H9 (cell line): ENCODE data around the gene CLDN16. TPM values are rescaled to one million over a fixed set of nuclear protein-coding genes. Genes with fewer than 3 reads are reported as not detected.

Source experiments
- DNase-seq: peaks from one replicate; pipeline ENCODE4 v3.0.0-alpha.2; 2017
- H2AFZ ChIP-seq: one replicate; pipeline ENCODE4 v1.6.1; 2013; ENCODE audit warnings: mild to moderate bottlenecking, low read length, control low read depth, moderate library complexity
- H2AK5ac ChIP-seq: 2 replicates; pipeline ENCODE4 v1.6.1; 2013; ENCODE audit warnings: low read length, control low read depth, mixed read lengths; ENCODE audit not compliant: insufficient read length
- H2BK120ac ChIP-seq: one replicate; pipeline ENCODE4 v1.6.1; 2013; ENCODE audit warnings: low read depth, mild to moderate bottlenecking, low read length, control low read depth, inconsistent platforms; ENCODE audit not compliant: poor library complexity, severe bottlenecking
- H2BK12ac ChIP-seq: 2 replicates; pipeline ENCODE4 v1.6.1; 2013; ENCODE audit warnings: low read length, control low read depth, mixed read lengths, low read depth; ENCODE audit not compliant: insufficient read length
- H2BK15ac ChIP-seq: 2 replicates; pipeline ENCODE4 v1.6.1; 2013; ENCODE audit warnings: low read depth, low read length, control low read depth
- H2BK20ac ChIP-seq: one replicate; pipeline ENCODE4 v1.6.1; 2013; ENCODE audit warnings: low read depth, mild to moderate bottlenecking, low read length, control low read depth, inconsistent platforms; ENCODE audit not compliant: poor library complexity, severe bottlenecking
- H2BK5ac ChIP-seq: 2 replicates; pipeline ENCODE4 v1.6.1; 2013; ENCODE audit warnings: low read length, control low read depth, mixed read lengths; ENCODE audit not compliant: insufficient read length
- H3K14ac ChIP-seq: 2 replicates; pipeline ENCODE4 v1.6.1; 2013; ENCODE audit warnings: low read length, control low read depth; ENCODE audit not compliant: insufficient read depth
- H3K18ac ChIP-seq: 2 replicates; pipeline ENCODE4 v1.6.1; 2013; ENCODE audit warnings: low read depth, mild to moderate bottlenecking, mixed read lengths, low read length, control low read depth; ENCODE audit not compliant: insufficient read length
- H3K23ac ChIP-seq: 2 replicates; pipeline ENCODE4 v1.6.1; 2013; ENCODE audit warnings: low read length, control low read depth, mixed read lengths, low read depth; ENCODE audit not compliant: insufficient read length
- H3K23me2 ChIP-seq: 2 replicates; pipeline ENCODE4 v1.6.1; 2013; ENCODE audit warnings: low read depth, mild to moderate bottlenecking, mixed read lengths, low read length, control low read depth; ENCODE audit not compliant: insufficient read length, poor library complexity, severe bottlenecking
- H3K27ac ChIP-seq: 2 replicates; pipeline ENCODE4 v1.5.1; 2013; ENCODE audit warnings: low read length, control low read depth, mixed read lengths, low read depth; ENCODE audit not compliant: insufficient read length
- H3K27me3 ChIP-seq: 2 replicates; pipeline ENCODE4 v1.6.1; 2013; ENCODE audit warnings: low read length, control low read depth, inconsistent platforms; ENCODE audit not compliant: insufficient read depth
- H3K4ac ChIP-seq: 2 replicates; pipeline ENCODE4 v1.6.1; 2013; ENCODE audit warnings: low read depth, mild to moderate bottlenecking, control low read depth, inconsistent platforms, low read length, moderate library complexity
- H3K4me1 ChIP-seq: 2 replicates; pipeline ENCODE4 v1.6.1; 2013; ENCODE audit warnings: low read length, control low read depth, inconsistent platforms; ENCODE audit not compliant: insufficient read depth
- H3K4me2 ChIP-seq: 2 replicates; pipeline ENCODE4 v1.6.1; 2013; ENCODE audit warnings: low read length, control low read depth, mixed read lengths; ENCODE audit not compliant: insufficient read length, insufficient read depth
- H3K56ac ChIP-seq: 2 replicates; pipeline ENCODE4 v1.6.1; 2013; ENCODE audit warnings: low read depth, mild to moderate bottlenecking, mixed read lengths, low read length, control low read depth; ENCODE audit not compliant: insufficient read length
- H3K79me1 ChIP-seq: 2 replicates; pipeline ENCODE4 v1.6.1; 2013; ENCODE audit warnings: low read depth, mild to moderate bottlenecking, moderate library complexity, low read length, control low read depth, inconsistent platforms; ENCODE audit not compliant: insufficient read depth, poor library complexity, severe bottlenecking
- H3K79me2 ChIP-seq: 2 replicates; pipeline ENCODE4 v1.6.1; 2013; ENCODE audit warnings: low read length, control low read depth, inconsistent platforms; ENCODE audit not compliant: insufficient read depth
- H3K9ac ChIP-seq: 2 replicates; pipeline ENCODE4 v1.6.1; 2013; ENCODE audit warnings: low read length, control low read depth, mixed read lengths; ENCODE audit not compliant: insufficient read length; ENCODE audit errors: extremely low read depth
- H3K9me3 ChIP-seq: one replicate; pipeline ENCODE4 v1.6.1; 2013; ENCODE audit warnings: low read depth, low read length, inconsistent platforms; ENCODE audit not compliant: control insufficient read depth
- H3T11ph ChIP-seq: one replicate; pipeline ENCODE4 v1.6.1; 2013; ENCODE audit warnings: mild to moderate bottlenecking, low read length, control low read depth, inconsistent platforms
- H4K20me1 ChIP-seq: one replicate; pipeline ENCODE4 v1.6.1; 2013; ENCODE audit not compliant: control insufficient read depth, insufficient read length, insufficient read depth
- H4K5ac ChIP-seq: 2 replicates; pipeline ENCODE4 v1.6.1; 2013; ENCODE audit warnings: low read depth, mild to moderate bottlenecking, mixed read lengths, low read length, control low read depth; ENCODE audit not compliant: insufficient read length
- H4K8ac ChIP-seq: replicated peaks from 2 replicates; pipeline ENCODE4 v1.6.1; 2013; ENCODE audit warnings: low read length, control low read depth, mixed read lengths, low read depth; ENCODE audit not compliant: insufficient read length
- H4K91ac ChIP-seq: 2 replicates; pipeline ENCODE4 v1.6.1; 2013; ENCODE audit warnings: low read depth, mild to moderate bottlenecking, moderate library complexity, mixed read lengths, low read length, control low read depth; ENCODE audit not compliant: insufficient read length
- H3K27ac Mint-ChIP-seq, 3 experiments: 2 replicates in 2 of 3; 3 replicates in 1 of 3; pipeline ENCODE4 v1.8.0; 2020 to 2021; ENCODE audit warnings: mixed read lengths in 3 of 3, mild to moderate bottlenecking in 1 of 3, moderate library complexity in 1 of 3
- H3K27me3 Mint-ChIP-seq: 2 replicates; pipeline ENCODE4 v1.8.0; 2021; ENCODE audit warnings: low read depth, mild to moderate bottlenecking, moderate library complexity, mixed read lengths
- H3K36me3 Mint-ChIP-seq, 3 experiments: 2 replicates in 2 of 3; 3 replicates in 1 of 3; pipeline ENCODE4 v1.8.0; 2020 to 2021; ENCODE audit warnings: low read depth in 3 of 3, mixed read lengths in 3 of 3; ENCODE audit not compliant: insufficient read depth in 1 of 3
- H3K4me1 Mint-ChIP-seq, 2 experiments: 2 replicates each; pipeline ENCODE4 v1.8.0; 2020; ENCODE audit warnings: mixed read lengths in 2 of 2
- H3K4me3 Mint-ChIP-seq, 2 experiments: 2 replicates in 1 of 2; 3 replicates in 1 of 2; pipeline ENCODE4 v1.8.0; 2020 to 2021; ENCODE audit warnings: mild to moderate bottlenecking in 2 of 2, mixed read lengths in 2 of 2, moderate library complexity in 1 of 2
- H3K9me3 Mint-ChIP-seq, 2 experiments: 2 replicates in 1 of 2; 3 replicates in 1 of 2; pipeline ENCODE4 v1.8.0; 2020; ENCODE audit warnings: mild to moderate bottlenecking in 2 of 2, mixed read lengths in 2 of 2, moderate library complexity in 1 of 2
- WGBS: extraction: QIAGEN DNeasy Blood & Tissue Kit; methylation state at CpG from one replicate; pipeline ENCODE4 v1.1.7; 2013; ENCODE audit warnings: missing lambda C conversion rate, low lambda C conversion rate, mixed read lengths; ENCODE audit not compliant: insufficient read length; ENCODE audit errors: extremely low coverage; 5-methylcytosine and 5-hydroxymethylcytosine counted together
- total RNA-seq: library from RNA; stranded (reverse); gene quantifications from 2 replicates; pipeline ENCODE4 v1.2.1, GENCODE V29; 2021
- TF ChIP-seq, protein P1 (sequence below): fragments of 200-600 bp; sonication (generic); conservative IDR thresholded peaks from 3 replicates; pipeline ENCODE4 v1.8.0; 2021; ENCODE audit warnings: antibody characterized with exemption, mild to moderate bottlenecking

The CLDN16 gene
- total RNA-seq, 1 experiment from 2014 or later, result not detected

DNA sequence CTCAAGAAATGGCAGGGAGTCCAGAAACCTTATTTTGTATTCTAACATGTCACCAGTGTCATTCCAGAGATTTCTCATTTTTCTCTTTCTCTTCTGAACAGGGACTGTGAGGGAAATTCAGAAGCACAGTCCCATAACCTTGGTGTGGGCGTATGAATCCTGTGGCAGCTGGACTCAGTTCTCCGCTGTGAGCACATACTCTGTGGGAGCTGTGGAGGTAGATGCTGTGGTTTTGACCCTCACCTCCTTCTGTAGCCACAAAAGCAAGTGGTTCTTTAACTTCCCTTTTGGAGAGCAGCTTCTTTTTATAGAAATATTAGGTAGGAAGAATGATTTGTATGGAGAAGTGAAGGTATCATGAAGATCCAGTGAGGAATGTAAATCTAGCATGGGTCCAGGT lies 48.4 kb downstream of the CLDN16 start:
- Histone ChIP-seq H4K91ac (no peak overlapping the region), H3K23ac (no peak overlapping the region), H3K4me2 (no peak overlapping the region), H2BK20ac (no peak overlapping the region), H3K4me1 (no peaks in the 10 kb centered on the region), H3K18ac (no peak overlapping the region), H2AFZ (no peak overlapping the region), H3K4ac (no peak overlapping the region), H2AK5ac (no peak overlapping the region), H3K23me2 (no peaks in the 10 kb centered on the region), H3K27me3 (no peaks in the 10 kb centered on the region), H3K9me3 (no peaks in the 10 kb centered on the region), H4K20me1 (no peaks in the 10 kb centered on the region), H2BK15ac (no peak overlapping the region), H2BK5ac (no peak overlapping the region), H4K8ac (no peak overlapping the region), H3K79me1 (no peaks in the 10 kb centered on the region), H3K14ac (no peak overlapping the region), H2BK12ac (no peak overlapping the region), H3K27ac (no peak overlapping the region), H3K56ac (no peak overlapping the region), H3T11ph (no peak overlapping the region), H2BK120ac (no peak overlapping the region), H3K9ac (no peak overlapping the region), H3K79me2 (no peaks in the 10 kb centered on the region), H4K5ac (no peak overlapping the region)
- no peaks in the 10 kb centered on the region; a peak in 1 of 7 replicates for H3K36me3 Mint-ChIP-seq
- no peak overlapping the region for H3K4me3 Mint-ChIP-seq
- TF ChIP-seq, protein P1, sequence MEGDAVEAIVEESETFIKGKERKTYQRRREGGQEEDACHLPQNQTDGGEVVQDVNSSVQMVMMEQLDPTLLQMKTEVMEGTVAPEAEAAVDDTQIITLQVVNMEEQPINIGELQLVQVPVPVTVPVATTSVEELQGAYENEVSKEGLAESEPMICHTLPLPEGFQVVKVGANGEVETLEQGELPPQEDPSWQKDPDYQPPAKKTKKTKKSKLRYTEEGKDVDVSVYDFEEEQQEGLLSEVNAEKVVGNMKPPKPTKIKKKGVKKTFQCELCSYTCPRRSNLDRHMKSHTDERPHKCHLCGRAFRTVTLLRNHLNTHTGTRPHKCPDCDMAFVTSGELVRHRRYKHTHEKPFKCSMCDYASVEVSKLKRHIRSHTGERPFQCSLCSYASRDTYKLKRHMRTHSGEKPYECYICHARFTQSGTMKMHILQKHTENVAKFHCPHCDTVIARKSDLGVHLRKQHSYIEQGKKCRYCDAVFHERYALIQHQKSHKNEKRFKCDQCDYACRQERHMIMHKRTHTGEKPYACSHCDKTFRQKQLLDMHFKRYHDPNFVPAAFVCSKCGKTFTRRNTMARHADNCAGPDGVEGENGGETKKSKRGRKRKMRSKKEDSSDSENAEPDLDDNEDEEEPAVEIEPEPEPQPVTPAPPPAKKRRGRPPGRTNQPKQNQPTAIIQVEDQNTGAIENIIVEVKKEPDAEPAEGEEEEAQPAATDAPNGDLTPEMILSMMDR, result no peak
- H3K4me1 Mint-ChIP-seq, result 0 out of 4 replicates have a peak, but pooled peaks cover 0 to 2% of the 10 kb centered on the region in 2 experiments
- no peaks in the 10 kb centered on the region; the same call in none of the 2 replicates for H3K27me3 Mint-ChIP-seq
- no peak for DNase-seq
- WGBS, result no CpG with 5 or more reads among the region's 2 CpGs
- H3K27ac Mint-ChIP-seq, result no peak overlapping the region
- H3K9me3 Mint-ChIP-seq, result peaks cover 0 to 2% of the 10 kb centered on the region in 2 experiments; a peak in 1 of 5 replicates
